HCT116 (cell line): ENCODE data around the gene KIFC1.
"Not testable (repeated sequence)": the region's sequence is repeated elsewhere in the genome, so short reads cannot be mapped to it uniquely, and the experiment has no call there.

Source experiments
- EZH2phosphoT487 ChIP-seq: fragments of 200-600 bp; IDR thresholded peaks from 2 replicates; pipeline ENCODE4 v1.6.1; 2018; ENCODE audit warnings: antibody characterized with exemption, borderline replicate concordance
- JUND ChIP-seq: IDR thresholded peaks from 2 replicates; pipeline ENCODE4 v1.6.1; 2012
- POLR2A ChIP-seq: IDR thresholded peaks from 2 replicates; pipeline ENCODE4 v1.7.0; 2011; ENCODE audit warnings: borderline replicate concordance; ENCODE audit not compliant: insufficient read depth, insufficient read length; ENCODE audit errors: extremely low read depth
- POLR2AphosphoS5 ChIP-seq: IDR thresholded peaks from 2 replicates; pipeline ENCODE4 v1.6.1; 2011; ENCODE audit warnings: mild to moderate bottlenecking, low read depth, low read length, moderate library complexity
- SP1 ChIP-seq: IDR thresholded peaks from 2 replicates; pipeline ENCODE4 v1.6.1; 2012; ENCODE audit warnings: low read depth
- ZBTB33 ChIP-seq: IDR thresholded peaks from 2 replicates; pipeline ENCODE4 v1.6.1; 2011; ENCODE audit warnings: mild to moderate bottlenecking, low read length, moderate library complexity; ENCODE audit not compliant: insufficient replicate concordance; ENCODE audit errors: extremely low read depth
- ZNF274 ChIP-seq: fragments of 200-500 bp; sonication (Bioruptor generic); IDR thresholded peaks from 2 replicates; pipeline ENCODE4 v1.6.1; 2014; ENCODE audit warnings: mild to moderate bottlenecking, low read depth, low read length, inconsistent platforms
- TF ChIP-seq, protein P1 (sequence below), 3 experiments: fragments of 200-600 bp in 1 of 3; sonication (generic) in 1 of 3; IDR thresholded peaks in 2 of 3; conservative IDR thresholded peaks in 1 of 3; 2 replicates each; pipeline ENCODE4 v1.5.1; 2012 to 2017; ENCODE audit warnings: low read depth in 2 of 3, low read length in 2 of 3, antibody characterized with exemption in 1 of 3, borderline replicate concordance in 1 of 3, control low read depth in 1 of 3, mild to moderate bottlenecking in 1 of 3, mixed read lengths in 1 of 3, mixed run types in 1 of 3, moderate library complexity in 1 of 3; ENCODE audit not compliant: insufficient read depth in 1 of 3

GRCh38 chr6:33365206-33365971 lies 26.2 kb upstream of the KIFC1 start:
- TF ChIP-seq POLR2A, JUND, POLR2AphosphoS5, EZH2phosphoT487, ZBTB33, SP1, ZNF274: not testable (repeated sequence)
- TF ChIP-seq, protein P1, sequence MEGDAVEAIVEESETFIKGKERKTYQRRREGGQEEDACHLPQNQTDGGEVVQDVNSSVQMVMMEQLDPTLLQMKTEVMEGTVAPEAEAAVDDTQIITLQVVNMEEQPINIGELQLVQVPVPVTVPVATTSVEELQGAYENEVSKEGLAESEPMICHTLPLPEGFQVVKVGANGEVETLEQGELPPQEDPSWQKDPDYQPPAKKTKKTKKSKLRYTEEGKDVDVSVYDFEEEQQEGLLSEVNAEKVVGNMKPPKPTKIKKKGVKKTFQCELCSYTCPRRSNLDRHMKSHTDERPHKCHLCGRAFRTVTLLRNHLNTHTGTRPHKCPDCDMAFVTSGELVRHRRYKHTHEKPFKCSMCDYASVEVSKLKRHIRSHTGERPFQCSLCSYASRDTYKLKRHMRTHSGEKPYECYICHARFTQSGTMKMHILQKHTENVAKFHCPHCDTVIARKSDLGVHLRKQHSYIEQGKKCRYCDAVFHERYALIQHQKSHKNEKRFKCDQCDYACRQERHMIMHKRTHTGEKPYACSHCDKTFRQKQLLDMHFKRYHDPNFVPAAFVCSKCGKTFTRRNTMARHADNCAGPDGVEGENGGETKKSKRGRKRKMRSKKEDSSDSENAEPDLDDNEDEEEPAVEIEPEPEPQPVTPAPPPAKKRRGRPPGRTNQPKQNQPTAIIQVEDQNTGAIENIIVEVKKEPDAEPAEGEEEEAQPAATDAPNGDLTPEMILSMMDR (IDR thresholded peaks at IDR 0.05 in 2 of 3, conservative IDR thresholded peaks at IDR 0.05 in 1 of 3; ENCODE audit: borderline replicate concordance in 1 of 3, insufficient read depth in 1 of 3, low read depth in 2 of 3, low read length in 2 of 3) = peak in 1 of 3 experiments; percentile 19; a peak in 1 of 6 replicates
